ENCODE data around the gene LRMDA.

LRMDA gene

DNA sequence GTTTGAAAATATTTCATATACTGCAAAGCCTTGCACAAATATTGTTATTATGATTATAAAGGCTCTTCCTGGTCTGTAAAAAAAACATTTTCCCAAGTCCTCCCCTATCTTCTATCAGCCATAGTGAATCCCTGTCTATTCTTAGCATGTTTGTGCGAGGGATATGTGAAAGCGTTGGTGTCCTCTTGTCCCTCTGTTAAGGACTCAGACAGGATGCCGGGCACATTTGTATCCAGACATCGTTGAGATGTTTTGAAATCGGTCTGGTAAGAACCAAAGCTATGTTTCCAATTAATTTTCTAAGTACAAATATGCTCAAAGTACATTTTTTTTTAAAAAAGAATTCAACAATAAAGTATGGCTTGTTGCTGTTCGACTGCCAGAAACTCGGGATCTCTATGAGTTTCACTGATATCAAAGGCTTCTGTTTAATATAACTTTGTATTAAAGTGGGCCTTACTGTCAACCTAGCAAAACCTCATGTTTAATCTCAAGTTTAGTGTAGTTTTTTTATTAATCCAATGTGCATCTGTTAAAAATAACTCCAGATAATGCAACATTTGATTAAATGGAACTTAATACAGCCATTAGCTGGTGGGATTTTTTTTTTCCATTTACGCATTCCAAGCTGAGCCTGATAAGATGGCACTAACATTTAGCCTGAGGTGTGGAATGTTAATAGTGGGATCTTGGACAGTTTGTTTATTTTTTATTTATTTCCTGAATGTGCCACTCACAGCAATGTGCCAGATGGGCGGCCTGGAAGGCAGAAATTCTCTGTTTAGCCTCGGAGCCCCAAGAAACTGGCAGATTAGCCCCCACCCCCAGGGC lies 754.3 kb downstream of the LRMDA start:
- no peak for DNase-seq (ENCODE audit: low read depth)
- TF ChIP-seq, protein P1, sequence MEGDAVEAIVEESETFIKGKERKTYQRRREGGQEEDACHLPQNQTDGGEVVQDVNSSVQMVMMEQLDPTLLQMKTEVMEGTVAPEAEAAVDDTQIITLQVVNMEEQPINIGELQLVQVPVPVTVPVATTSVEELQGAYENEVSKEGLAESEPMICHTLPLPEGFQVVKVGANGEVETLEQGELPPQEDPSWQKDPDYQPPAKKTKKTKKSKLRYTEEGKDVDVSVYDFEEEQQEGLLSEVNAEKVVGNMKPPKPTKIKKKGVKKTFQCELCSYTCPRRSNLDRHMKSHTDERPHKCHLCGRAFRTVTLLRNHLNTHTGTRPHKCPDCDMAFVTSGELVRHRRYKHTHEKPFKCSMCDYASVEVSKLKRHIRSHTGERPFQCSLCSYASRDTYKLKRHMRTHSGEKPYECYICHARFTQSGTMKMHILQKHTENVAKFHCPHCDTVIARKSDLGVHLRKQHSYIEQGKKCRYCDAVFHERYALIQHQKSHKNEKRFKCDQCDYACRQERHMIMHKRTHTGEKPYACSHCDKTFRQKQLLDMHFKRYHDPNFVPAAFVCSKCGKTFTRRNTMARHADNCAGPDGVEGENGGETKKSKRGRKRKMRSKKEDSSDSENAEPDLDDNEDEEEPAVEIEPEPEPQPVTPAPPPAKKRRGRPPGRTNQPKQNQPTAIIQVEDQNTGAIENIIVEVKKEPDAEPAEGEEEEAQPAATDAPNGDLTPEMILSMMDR (conservative IDR thresholded peaks at IDR 0.05; ENCODE audit: low read depth, low read length): no peak
- no peak overlapping the region for H3K4me3 ChIP-seq (ENCODE audit: low read depth, low read length)

DNA sequence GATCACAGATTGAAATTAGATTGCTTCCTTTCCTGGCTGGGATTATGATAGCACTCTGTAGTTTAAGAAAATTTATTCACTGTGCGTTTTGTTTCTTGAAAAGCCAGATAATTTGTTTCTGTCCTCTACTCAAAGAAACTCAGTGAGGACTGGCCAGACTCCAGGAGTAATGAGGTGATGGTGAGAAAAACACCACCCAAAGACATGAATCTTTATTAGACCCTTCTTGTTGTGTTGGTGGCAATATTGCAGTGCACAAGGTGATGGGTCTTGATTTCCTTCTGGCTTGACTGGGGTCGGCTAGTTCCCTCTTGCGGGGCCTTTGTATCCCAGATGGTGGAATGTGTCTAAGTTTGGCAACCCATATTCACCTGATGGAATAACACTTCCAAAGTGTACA lies 756.8 kb downstream of the LRMDA start:
- no peak for DNase-seq (ENCODE audit: low read depth)
- TF ChIP-seq, protein P1 (conservative IDR thresholded peaks at IDR 0.05; ENCODE audit: low read depth, low read length): no peak
- H3K4me3 ChIP-seq (ENCODE audit: low read depth, low read length): no peak overlapping the region

DNA sequence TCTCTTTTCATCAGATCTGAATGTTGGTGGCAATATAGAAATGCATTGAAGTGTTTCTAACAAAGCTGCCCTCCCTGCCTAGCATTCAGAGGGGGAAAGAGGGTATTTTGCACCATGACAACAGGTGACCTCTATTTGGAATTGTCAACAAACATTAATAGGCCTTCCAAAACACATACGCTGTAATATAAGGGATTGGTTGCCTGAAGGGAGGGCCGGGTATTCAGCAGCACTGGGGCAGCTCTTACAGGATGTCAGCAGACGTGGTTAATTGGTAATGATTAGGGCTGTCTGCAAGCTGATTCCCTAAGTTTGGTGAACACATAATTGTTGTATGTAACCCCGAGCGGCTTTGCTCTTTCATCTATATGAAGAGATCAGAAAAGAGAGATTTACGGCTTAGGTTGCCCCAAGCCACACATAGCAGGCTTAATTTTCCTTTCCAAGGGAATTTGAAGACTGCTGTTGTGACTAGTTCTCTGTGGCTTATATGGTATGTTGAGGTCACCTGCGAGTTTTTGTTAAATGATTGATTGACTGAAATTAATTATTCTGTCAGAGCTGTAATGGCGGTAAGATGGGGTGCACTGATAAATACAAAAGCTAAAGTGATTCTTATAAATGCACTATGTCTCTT lies 759.3 kb downstream of the LRMDA start:
- H3K4me3 ChIP-seq (ENCODE audit: low read depth, low read length): no peak overlapping the region
- TF ChIP-seq, protein P1 (conservative IDR thresholded peaks at IDR 0.05; ENCODE audit: low read depth, low read length): no peak
- DNase-seq (ENCODE audit: low read depth): no peak

DNA sequence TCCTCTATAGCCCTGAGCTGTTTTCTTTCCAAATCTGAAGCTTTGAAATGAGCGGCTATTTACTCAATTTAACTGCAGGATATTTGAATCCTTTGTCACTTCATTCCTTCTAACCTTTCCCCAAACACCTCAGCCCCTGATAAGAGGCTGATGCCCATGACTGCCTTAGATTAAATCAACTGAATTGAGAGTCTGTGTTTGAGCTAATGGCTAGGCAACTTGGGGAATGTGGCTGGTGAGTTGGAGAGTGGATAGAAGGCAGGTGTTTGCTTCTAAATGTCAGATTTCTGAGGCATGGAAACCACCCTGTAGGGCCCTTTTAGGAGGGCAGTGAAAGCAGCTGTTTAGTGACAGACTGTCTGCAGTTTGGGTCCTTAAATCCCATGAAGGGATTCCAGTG lies 759.9 kb downstream of the LRMDA start:
- TF ChIP-seq, protein P1 (conservative IDR thresholded peaks at IDR 0.05; ENCODE audit: low read depth, low read length): no peak
- no peak for DNase-seq (ENCODE audit: low read depth)
- H3K4me3 ChIP-seq (ENCODE audit: low read depth, low read length): no peak overlapping the region

DNA sequence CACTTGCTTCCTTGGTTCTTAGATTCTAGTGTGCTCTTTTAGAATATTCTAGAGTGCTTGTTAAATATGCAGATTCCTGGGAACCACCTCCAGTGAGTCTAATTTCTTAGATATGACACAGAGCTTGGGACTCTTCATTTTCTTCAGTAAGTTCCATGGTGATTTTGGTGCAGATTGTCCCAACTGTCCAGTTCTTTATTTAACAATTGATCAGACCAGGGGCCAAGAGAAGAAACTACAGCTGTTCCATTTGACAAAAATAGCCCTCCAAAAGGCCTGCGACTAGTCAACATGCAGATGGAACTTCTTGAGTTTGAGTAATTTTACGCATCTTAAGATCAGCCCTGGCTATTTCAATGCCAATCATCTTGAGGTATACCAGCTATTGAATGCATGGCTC lies 760.7 kb downstream of the LRMDA start:
- DNase-seq (ENCODE audit: low read depth): no peak

DNA sequence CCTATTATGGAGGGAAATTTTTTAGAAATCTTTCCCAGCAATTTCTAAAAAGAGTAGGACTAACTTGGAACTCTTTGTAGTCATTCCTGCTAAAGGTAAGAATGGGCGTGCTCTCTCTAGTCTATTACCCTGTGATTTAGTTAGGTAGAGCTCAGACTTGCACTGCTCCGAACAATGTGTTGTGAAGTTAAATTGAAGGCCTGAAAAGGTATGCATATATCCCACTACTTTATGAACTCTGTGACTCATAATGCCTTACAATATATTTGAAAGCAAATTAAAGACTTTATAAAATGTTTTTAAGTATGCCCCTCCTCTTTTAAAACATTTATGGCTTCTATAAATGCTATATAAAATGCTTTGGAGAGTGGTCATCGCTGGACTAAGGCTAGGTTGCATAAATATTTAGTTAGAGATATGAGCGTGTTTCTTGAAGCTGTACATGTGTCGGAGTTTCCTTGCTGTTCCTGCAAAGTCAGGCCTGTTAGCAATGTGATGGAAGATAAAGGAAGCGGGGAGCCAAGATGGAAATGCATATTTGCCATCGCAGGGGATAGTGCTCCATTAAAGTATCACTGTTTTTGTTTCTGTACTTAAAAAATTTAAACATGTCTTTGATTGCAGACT lies 761.4 kb downstream of the LRMDA start:
- DNase-seq (ENCODE audit: low read depth): no peak
- H3K4me3 ChIP-seq (ENCODE audit: low read depth, low read length): no peak overlapping the region
- TF ChIP-seq, protein P1 (conservative IDR thresholded peaks at IDR 0.05; ENCODE audit: low read depth, low read length): no peak

More for the DNA sequence above, 760.7 kb downstream of the LRMDA start:
- TF ChIP-seq, protein P1 (conservative IDR thresholded peaks at IDR 0.05; ENCODE audit: low read depth, low read length): no peak
- H3K4me3 ChIP-seq (ENCODE audit: low read depth, low read length): no peak overlapping the region
